Liver (tissue), 9 donors: ENCODE data around the gene TMCO2. TPM values are rescaled to one million over a fixed set of nuclear protein-coding genes. Genes with fewer than 3 reads are reported as not detected.

Experiments used
- DNase-seq: peaks from one replicate; pipeline ENCODE4 v3.0.0-alpha.2; 2017; ENCODE audit warnings: low spot score
- H3K27ac ChIP-seq, 2 donors: one replicate each; pipeline ENCODE4 v1.7.0; 2013; ENCODE audit warnings: inconsistent platforms in 2 of 2, low read length in 2 of 2, control low read depth in 1 of 2, low read depth in 1 of 2, mild to moderate bottlenecking in 1 of 2
- H3K27me3 ChIP-seq, 4 donors: one replicate each; pipeline versions ENCODE4 v1.6.1 to v1.7.0; 2013; ENCODE audit warnings: low read length in 3 of 4, inconsistent platforms in 1 of 4, mild to moderate bottlenecking in 1 of 4, moderate library complexity in 1 of 4; ENCODE audit not compliant: control insufficient read depth in 4 of 4, insufficient read depth in 4 of 4
- H3K36me3 ChIP-seq, 4 donors: one replicate each; pipeline versions ENCODE4 v1.6.1 to v1.7.0; 2013; ENCODE audit warnings: low read length in 3 of 4, mild to moderate bottlenecking in 3 of 4, low read depth in 1 of 4, moderate library complexity in 1 of 4; ENCODE audit not compliant: control insufficient read depth in 4 of 4, insufficient read depth in 3 of 4
- H3K4me1 ChIP-seq, 4 donors: one replicate each; pipeline versions ENCODE4 v1.6.1 to v1.7.0; 2013; ENCODE audit warnings: low read length in 3 of 4, mild to moderate bottlenecking in 3 of 4, moderate library complexity in 1 of 4; ENCODE audit not compliant: control insufficient read depth in 4 of 4, insufficient read depth in 4 of 4
- H3K4me3 ChIP-seq, 3 donors: one replicate each; pipeline versions ENCODE4 v1.6.1 to v1.7.0; 2013; ENCODE audit warnings: low read length in 3 of 3, control low read depth in 1 of 3, low read depth in 1 of 3, mild to moderate bottlenecking in 1 of 3
- H3K9ac ChIP-seq, 2 donors: one replicate each; pipeline ENCODE4 v1.7.0; 2013; ENCODE audit warnings: low read length in 2 of 2, mild to moderate bottlenecking in 2 of 2, moderate library complexity in 2 of 2, control low read depth in 1 of 2, low read depth in 1 of 2
- H3K9me3 ChIP-seq, 4 donors: one replicate each; pipeline versions ENCODE4 v1.6.1 to v1.7.0; 2013; ENCODE audit warnings: low read length in 3 of 4; ENCODE audit not compliant: control insufficient read depth in 4 of 4
- ATF3 ChIP-seq: IDR thresholded peaks from 2 replicates; pipeline ENCODE4 v1.6.1; 2016; ENCODE audit warnings: antibody characterized with exemption
- CTCF ChIP-seq: fragments of 150-350 bp; IDR thresholded peaks from 2 replicates; pipeline ENCODE4 v1.5.1; 2017; ENCODE audit warnings: improper control_type of control experiment, low read depth, low read length; ENCODE audit not compliant: missing input control
- EGR1 ChIP-seq, 2 donors: IDR thresholded peaks; 2 replicates each; pipeline ENCODE4 v1.6.1; 2016 to 2018; ENCODE audit warnings: antibody characterized with exemption in 2 of 2, low read depth in 2 of 2
- FOXA1 ChIP-seq: IDR thresholded peaks from 2 replicates; pipeline ENCODE4 v1.6.1; 2016; ENCODE audit warnings: antibody characterized with exemption
- FOXA2 ChIP-seq: IDR thresholded peaks from 2 replicates; pipeline ENCODE4 v1.6.1; 2016; ENCODE audit warnings: antibody characterized with exemption
- HNF4A ChIP-seq, 2 donors: conservative IDR thresholded peaks; 2 replicates each; pipeline ENCODE4 v1.6.1; 2016; ENCODE audit warnings: antibody characterized with exemption in 2 of 2, mild to moderate bottlenecking in 2 of 2
- HNF4G ChIP-seq: IDR thresholded peaks from 2 replicates; pipeline ENCODE4 v1.6.1; 2016; ENCODE audit warnings: antibody characterized with exemption
- JUND ChIP-seq, 2 donors: IDR thresholded peaks; 2 replicates each; pipeline ENCODE4 v1.6.1; 2016; ENCODE audit warnings: antibody characterized with exemption in 2 of 2
- MAX ChIP-seq: IDR thresholded peaks from 2 replicates; pipeline ENCODE4 v1.6.1; 2016; ENCODE audit warnings: antibody characterized with exemption
- NR2F2 ChIP-seq: IDR thresholded peaks from 2 replicates; pipeline ENCODE4 v1.6.1; 2016; ENCODE audit warnings: antibody characterized with exemption
- RAD21 ChIP-seq, 2 donors: IDR thresholded peaks; 2 replicates each; pipeline ENCODE4 v1.6.1; 2016; ENCODE audit warnings: antibody characterized with exemption in 2 of 2, mild to moderate bottlenecking in 2 of 2
- RXRA ChIP-seq, 2 donors: IDR thresholded peaks; 2 replicates each; pipeline ENCODE4 v1.6.1; 2017 to 2018; ENCODE audit warnings: antibody characterized with exemption in 2 of 2, mild to moderate bottlenecking in 1 of 2
- TAF1 ChIP-seq: conservative IDR thresholded peaks from 2 replicates; pipeline ENCODE4 v1.6.1; 2016; ENCODE audit warnings: antibody characterized with exemption, mild to moderate bottlenecking
- YY1 ChIP-seq: IDR thresholded peaks from 2 replicates; pipeline ENCODE4 v1.6.1; 2016; ENCODE audit warnings: antibody characterized with exemption, mild to moderate bottlenecking
- ZBTB33 ChIP-seq: IDR thresholded peaks from 2 replicates; pipeline ENCODE4 v1.6.1; 2016; ENCODE audit warnings: antibody characterized with exemption
- WGBS: extraction: QIAGEN DNeasy Blood & Tissue Kit; methylation state at CpG from one replicate; pipeline ENCODE4 v1.1.7; 2013; 5-methylcytosine and 5-hydroxymethylcytosine counted together
- polyA plus RNA-seq, 2 donors: library from polyadenylated mRNA; stranded (reverse) in 1 of 2; unstranded in 1 of 2; fragments of 200-250 nt in 1 of 2; fragments of >200 nt in 1 of 2; fragmentation: Nextera tagmentation in 1 of 2; extraction: Ambion mirVana in 1 of 2; gene quantifications; one replicate each; pipeline versions ENCODE4 v1.2.1 to v1.2.3, GENCODE V29; 2013 to 2015
- total RNA-seq, 2 donors: library from RNA; depleted of rRNA; stranded (reverse); fragments of >200 nt; gene quantifications; one replicate each; pipeline ENCODE4 v1.2.3, GENCODE V29; 2014
- donor health status: healthy.
- donor health status: healthy.
- donor health status: healthy.
- donor health status: healthy.
- donor health status: healthy.

The TMCO2 gene
- total and polyA plus RNA-seq, 4 donors, result not detected

GRCh38 chr1:40224040-40224439, 23.7 kb upstream of the TMCO2 start (continued):
- TF ChIP-seq CTCF (no peak), HNF4G (no peak), JUND (IDR thresholded peaks at IDR 0.05) (no peak)

GRCh38 chr1:40226192-40226591, 21.5 kb upstream of the TMCO2 start:
- DNase-seq, result no peak
- TF ChIP-seq HNF4A (conservative IDR thresholded peaks at IDR 0.05) (no peak), MAX (no peak), ZBTB33 (no peak), YY1 (no peak), FOXA1 (no peak), EGR1 (IDR thresholded peaks at IDR 0.05; ENCODE audit: low read depth in 2 of 2) (no peak), RXRA (IDR thresholded peaks at IDR 0.05) (no peak), JUND (IDR thresholded peaks at IDR 0.05) (no peak), FOXA2 (no peak), ATF3 (no peak), TAF1 (no peak), NR2F2 (no peak)
- Histone ChIP-seq H3K4me1 (no peaks in the 10 kb centered on the region), H3K27me3 (no peaks in the 10 kb centered on the region), H3K36me3 (peaks cover 0 to 17% (median 7%) of the 10 kb centered on the region in 4 donors), H3K27ac (no peak overlapping the region), H3K4me3 (no peak overlapping the region), H3K9me3 (no peaks in the 10 kb centered on the region), H3K9ac (no peak overlapping the region)
- 92% methylated on average over 3 of the region's 3 CpGs for WGBS

GRCh38 chr1:40232444-40232843, 15.3 kb upstream of the TMCO2 start:
- Histone ChIP-seq H3K9me3 (no peaks in the 10 kb centered on the region), H3K4me1 (no peaks in the 10 kb centered on the region), H3K27ac (no peak overlapping the region), H3K4me3 (no peak overlapping the region), H3K27me3 (no peaks in the 10 kb centered on the region), H3K36me3 (peaks cover 2 to 41% (median 28%) of the 10 kb centered on the region in 4 donors), H3K9ac (no peak overlapping the region)
- WGBS, result 95% methylated on average over 4 of the region's 4 CpGs
- no peak for DNase-seq
- TF ChIP-seq ATF3 (no peak), NR2F2 (no peak), JUND (IDR thresholded peaks at IDR 0.05) (no peak), FOXA1 (no peak), RAD21 (IDR thresholded peaks at IDR 0.05) (no peak), RXRA (IDR thresholded peaks at IDR 0.05) (no peak), FOXA2 (no peak)
